SK-N-SH (cell line): ENCODE results near the gene CSF2RB. TPM values are rescaled to one million over a fixed set of nuclear protein-coding genes. Genes with fewer than 3 reads are reported as not detected.

ENCODE experiments used
- CTCF ChIA-PET: fragments of 300-600, 350-600 bp; formaldehyde crosslinking; extraction: SDS; loops from one replicate; lab custom pipeline; 2021; lab: Yijun Ruan, JAX
- POLR2A ChIA-PET: fragments of 350-600 bp; sonication (Branson Sonifier 250); formaldehyde crosslinking; extraction: SDS; loops from one replicate; lab custom pipeline; 2020; ENCODE audit warnings: antibody characterized with exemption, inconsistent platforms; lab: Yijun Ruan, JAX
- DNase-seq: peaks from one replicate; pipeline ENCODE4 v3.0.0; 2012
- H2AFZ ChIP-seq: fragments of 200-600 bp; sonication (generic); 2 replicates; pipeline ENCODE4 v1.8.1; 2016; ENCODE audit warnings: antibody characterized with exemption, mild to moderate bottlenecking, low read depth
- H3F3A ChIP-seq: fragments of 200-600 bp; sonication (generic); replicated peaks from 2 replicates; pipeline ENCODE3; 2016; ENCODE audit warnings: antibody characterized with exemption, mild to moderate bottlenecking; ENCODE audit not compliant: insufficient read depth
- H3K27ac ChIP-seq, 2 experiments: fragments of 200-500 bp in 1 of 2; fragments of 200-600 bp in 1 of 2; sonication (Bioruptor generic) in 1 of 2; sonication (generic), shearing (Covaris generic) in 1 of 2; 2 replicates each; pipeline versions ENCODE4 v1.5.1 to v1.6.1; 2014 to 2016; ENCODE audit warnings: low read depth in 2 of 2, inconsistent platforms in 1 of 2, low read length in 1 of 2, mild to moderate bottlenecking in 1 of 2, mixed read lengths in 1 of 2
- H3K27me3 ChIP-seq: fragments of 200-600 bp; sonication (generic), shearing (Covaris generic); 2 replicates; pipeline ENCODE4 v1.6.1; 2016; ENCODE audit warnings: mixed run types; ENCODE audit not compliant: insufficient read depth
- H3K36me3 ChIP-seq, 2 experiments: fragments of 200-500 bp in 1 of 2; fragments of 200-600 bp in 1 of 2; sonication (Bioruptor generic) in 1 of 2; sonication (generic) in 1 of 2; replicated peaks in 1 of 2; 2 replicates each; pipeline versions ENCODE3 to v1.5.1; 2014 to 2016; ENCODE audit warnings: low read length in 1 of 2, mild to moderate bottlenecking in 1 of 2; ENCODE audit not compliant: insufficient read depth in 2 of 2, control insufficient read depth in 1 of 2
- H3K4me1 ChIP-seq, 2 experiments: fragments of 200-500 bp in 1 of 2; fragments of 200-600 bp in 1 of 2; sonication (Bioruptor generic) in 1 of 2; sonication (generic), shearing (Covaris generic) in 1 of 2; 2 replicates each; pipeline versions ENCODE4 v1.5.1 to v1.6.1; 2014 to 2016; ENCODE audit warnings: low read depth in 1 of 2, low read length in 1 of 2, mixed run types in 1 of 2; ENCODE audit not compliant: insufficient read depth in 2 of 2, control insufficient read depth in 1 of 2
- H3K4me2 ChIP-seq: fragments of 200-600 bp; sonication (generic), shearing (Covaris generic); 2 replicates; pipeline ENCODE4 v1.6.1; 2017; ENCODE audit warnings: mixed run types
- H3K4me3 ChIP-seq, 2 experiments: fragments of 200-500 bp in 1 of 2; fragments of 200-600 bp in 1 of 2; sonication (Bioruptor generic) in 1 of 2; sonication (generic), shearing (Covaris generic) in 1 of 2; 2 replicates each; pipeline versions ENCODE4 v1.5.1 to v1.8.1; 2014 to 2016; ENCODE audit warnings: low read depth in 2 of 2, inconsistent platforms in 1 of 2, low read length in 1 of 2, mild to moderate bottlenecking in 1 of 2, mixed read lengths in 1 of 2, moderate library complexity in 1 of 2
- H3K79me2 ChIP-seq: fragments of 200-600 bp; sonication (generic); 2 replicates; pipeline ENCODE4 v1.8.1; 2017; ENCODE audit warnings: mild to moderate bottlenecking; ENCODE audit not compliant: insufficient read depth
- H3K9ac ChIP-seq: fragments of 200-600 bp; sonication (generic); 2 replicates; pipeline ENCODE4 v1.6.1; 2017; ENCODE audit warnings: mixed run types
- H3K9me2 ChIP-seq: fragments of 200-600 bp; sonication (generic); 2 replicates; pipeline ENCODE4 v1.6.1; 2017; ENCODE audit warnings: mixed run types
- H3K9me3 ChIP-seq: fragments of 200-600 bp; sonication (generic); 2 replicates; pipeline ENCODE4 v1.6.1; 2017; ENCODE audit warnings: mixed run types, mild to moderate bottlenecking, moderate library complexity
- H4K20me1 ChIP-seq: fragments of 200-600 bp; sonication (generic); 2 replicates; pipeline ENCODE4 v1.6.1; 2017; ENCODE audit warnings: mild to moderate bottlenecking, mixed run types; ENCODE audit not compliant: insufficient read depth
- CHD2 ChIP-seq: fragments of 150-350 bp; IDR thresholded peaks from 2 replicates; pipeline ENCODE4 v1.6.1; 2018; ENCODE audit warnings: low read length; ENCODE audit not compliant: partially characterized antibody
- ELF1 ChIP-seq: IDR thresholded peaks from 2 replicates; pipeline ENCODE4 v1.4.0; 2012
- EP300 ChIP-seq, 2 experiments: IDR thresholded peaks; 2 replicates each; pipeline versions ENCODE4 v1.4.0 to v1.6.1; 2012; ENCODE audit warnings: borderline replicate concordance in 1 of 2, low read depth in 1 of 2, low read length in 1 of 2
- FOXJ3 ChIP-seq: sonication (generic); formaldehyde crosslinking; IDR thresholded peaks from 2 replicates; pipeline ENCODE4 v1.5.1; 2020; ENCODE audit warnings: mild to moderate bottlenecking, missing genetic modification reagents
- GABPA ChIP-seq: IDR thresholded peaks from 2 replicates; pipeline ENCODE4 v1.4.0; 2012; ENCODE audit warnings: low read depth, mild to moderate bottlenecking
- NFIC ChIP-seq: IDR thresholded peaks from 2 replicates; pipeline ENCODE4 v1.4.0; 2012; ENCODE audit warnings: borderline replicate concordance
- SMC3 ChIP-seq: IDR thresholded peaks from 2 replicates; pipeline ENCODE4 v1.6.1; 2012; ENCODE audit warnings: low read depth, low read length, improper control_type of control experiment
- USF2 ChIP-seq: fragments of 150-350 bp; IDR thresholded peaks from 2 replicates; pipeline ENCODE4 v1.6.1; 2017; ENCODE audit warnings: antibody characterized with exemption, low read length, low read depth, borderline replicate concordance
- WGBS: methylation state at CpG from one replicate; pipeline ENCODE4 v1.1.6; 2017; ENCODE audit warnings: low lambda C conversion rate; 5-methylcytosine and 5-hydroxymethylcytosine counted together
- polyA plus RNA-seq, 3 experiments: library from polyadenylated mRNA; depleted of rRNA; stranded (reverse); fragments of >200 nt; gene quantifications; 2 replicates each; pipeline ENCODE4 v1.2.3, GENCODE V29; 2012
- TF ChIP-seq, protein P1 (sequence below): fragments of 150-350 bp; IDR thresholded peaks from 2 replicates; pipeline ENCODE4 v1.6.1; 2016; ENCODE audit warnings: mild to moderate bottlenecking, low read depth, low read length
- TF ChIP-seq, protein P2 (sequence below): IDR thresholded peaks from 2 replicates; pipeline ENCODE4 v1.6.1; 2012; ENCODE audit warnings: mild to moderate bottlenecking, low read depth, low read length, moderate library complexity

CSF2RB gene
- polyA plus RNA-seq, 1 of the 3 experiments (the other 2 are of a cell fraction), result not detected

DNA sequence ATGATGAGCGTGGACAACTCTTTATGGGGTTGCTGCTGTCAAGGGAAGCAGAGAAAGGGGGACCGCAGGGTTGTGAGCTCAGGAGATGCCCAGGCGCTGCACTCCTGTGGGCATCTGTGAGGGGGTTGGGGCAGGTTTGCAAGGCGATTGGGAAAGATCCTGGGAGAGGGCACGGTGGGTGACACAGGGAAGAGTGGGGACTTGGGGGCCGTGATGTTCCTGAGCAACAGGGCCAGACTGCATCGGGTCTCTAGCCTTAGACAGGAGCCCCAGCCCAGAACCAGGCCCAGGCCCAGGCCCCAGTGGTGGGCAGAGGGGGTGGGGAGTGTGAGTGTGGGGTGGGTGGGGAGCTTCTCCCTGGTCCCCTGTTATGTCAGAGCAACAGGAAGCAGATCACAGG lies 38.3 kb downstream of the CSF2RB start:
- H3K4me3 ChIP-seq, result no peak overlapping the region
- ChIA-PET CTCF (interaction anchor here (1.0 kb wide), 1 partner anchor 194 kb away, joined by 3 read pairs; no protein-coding TSS in a partner anchor), POLR2A (no interaction called here)
- H3K27me3 ChIP-seq, result no peaks in the 10 kb centered on the region; the same call in 1 of the 2 replicates
- no peaks in the 10 kb centered on the region for H3K36me3 ChIP-seq
- no peak for TF ChIP-seq FOXJ3 (CRISPR knock-in tag)
- TF ChIP-seq ELF1, result no peak
- TF ChIP-seq, protein P1, sequence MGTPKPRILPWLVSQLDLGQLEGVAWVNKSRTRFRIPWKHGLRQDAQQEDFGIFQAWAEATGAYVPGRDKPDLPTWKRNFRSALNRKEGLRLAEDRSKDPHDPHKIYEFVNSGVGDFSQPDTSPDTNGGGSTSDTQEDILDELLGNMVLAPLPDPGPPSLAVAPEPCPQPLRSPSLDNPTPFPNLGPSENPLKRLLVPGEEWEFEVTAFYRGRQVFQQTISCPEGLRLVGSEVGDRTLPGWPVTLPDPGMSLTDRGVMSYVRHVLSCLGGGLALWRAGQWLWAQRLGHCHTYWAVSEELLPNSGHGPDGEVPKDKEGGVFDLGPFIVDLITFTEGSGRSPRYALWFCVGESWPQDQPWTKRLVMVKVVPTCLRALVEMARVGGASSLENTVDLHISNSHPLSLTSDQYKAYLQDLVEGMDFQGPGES, result no peak
- no peak for TF ChIP-seq SMC3
- no peak for TF ChIP-seq EP300 (IDR thresholded peaks at IDR 0.05; ENCODE audit: borderline replicate concordance in 1 of 2, low read depth in 1 of 2, low read length in 1 of 2)
- no peak for TF ChIP-seq GABPA
- TF ChIP-seq, protein P2, sequence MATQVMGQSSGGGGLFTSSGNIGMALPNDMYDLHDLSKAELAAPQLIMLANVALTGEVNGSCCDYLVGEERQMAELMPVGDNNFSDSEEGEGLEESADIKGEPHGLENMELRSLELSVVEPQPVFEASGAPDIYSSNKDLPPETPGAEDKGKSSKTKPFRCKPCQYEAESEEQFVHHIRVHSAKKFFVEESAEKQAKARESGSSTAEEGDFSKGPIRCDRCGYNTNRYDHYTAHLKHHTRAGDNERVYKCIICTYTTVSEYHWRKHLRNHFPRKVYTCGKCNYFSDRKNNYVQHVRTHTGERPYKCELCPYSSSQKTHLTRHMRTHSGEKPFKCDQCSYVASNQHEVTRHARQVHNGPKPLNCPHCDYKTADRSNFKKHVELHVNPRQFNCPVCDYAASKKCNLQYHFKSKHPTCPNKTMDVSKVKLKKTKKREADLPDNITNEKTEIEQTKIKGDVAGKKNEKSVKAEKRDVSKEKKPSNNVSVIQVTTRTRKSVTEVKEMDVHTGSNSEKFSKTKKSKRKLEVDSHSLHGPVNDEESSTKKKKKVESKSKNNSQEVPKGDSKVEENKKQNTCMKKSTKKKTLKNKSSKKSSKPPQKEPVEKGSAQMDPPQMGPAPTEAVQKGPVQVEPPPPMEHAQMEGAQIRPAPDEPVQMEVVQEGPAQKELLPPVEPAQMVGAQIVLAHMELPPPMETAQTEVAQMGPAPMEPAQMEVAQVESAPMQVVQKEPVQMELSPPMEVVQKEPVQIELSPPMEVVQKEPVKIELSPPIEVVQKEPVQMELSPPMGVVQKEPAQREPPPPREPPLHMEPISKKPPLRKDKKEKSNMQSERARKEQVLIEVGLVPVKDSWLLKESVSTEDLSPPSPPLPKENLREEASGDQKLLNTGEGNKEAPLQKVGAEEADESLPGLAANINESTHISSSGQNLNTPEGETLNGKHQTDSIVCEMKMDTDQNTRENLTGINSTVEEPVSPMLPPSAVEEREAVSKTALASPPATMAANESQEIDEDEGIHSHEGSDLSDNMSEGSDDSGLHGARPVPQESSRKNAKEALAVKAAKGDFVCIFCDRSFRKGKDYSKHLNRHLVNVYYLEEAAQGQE, result no peak
- no peak for TF ChIP-seq USF2
- TF ChIP-seq CHD2, result no peak
- no peak for TF ChIP-seq NFIC
- no peak overlapping the region for H3K27ac ChIP-seq
- H3K79me2 ChIP-seq, result no peaks in the 10 kb centered on the region
- H3K9me3 ChIP-seq, result no peaks in the 10 kb centered on the region
- H3F3A ChIP-seq, result no peaks in the 10 kb centered on the region
- no peaks in the 10 kb centered on the region for H4K20me1 ChIP-seq
- no peak for DNase-seq
- H2AFZ ChIP-seq, result no peak overlapping the region
- 49% methylated on average over 7 of the region's 7 CpGs for WGBS
- no peak overlapping the region for H3K9ac ChIP-seq
- no peaks in the 10 kb centered on the region for H3K9me2 ChIP-seq
- H3K4me2 ChIP-seq, result no peak overlapping the region
- no peaks in the 10 kb centered on the region for H3K4me1 ChIP-seq
